HG03196 (cell line): Measurements from ENCODE around the gene KAZN.

ENCODE experiments used
- ATAC-seq: cut with Tn5 transposase; IDR thresholded peaks from one replicate; pipeline ENCODE4 v1.9.1; 2021; ENCODE audit not compliant: unreplicated experiment

The KAZN gene

DNA sequence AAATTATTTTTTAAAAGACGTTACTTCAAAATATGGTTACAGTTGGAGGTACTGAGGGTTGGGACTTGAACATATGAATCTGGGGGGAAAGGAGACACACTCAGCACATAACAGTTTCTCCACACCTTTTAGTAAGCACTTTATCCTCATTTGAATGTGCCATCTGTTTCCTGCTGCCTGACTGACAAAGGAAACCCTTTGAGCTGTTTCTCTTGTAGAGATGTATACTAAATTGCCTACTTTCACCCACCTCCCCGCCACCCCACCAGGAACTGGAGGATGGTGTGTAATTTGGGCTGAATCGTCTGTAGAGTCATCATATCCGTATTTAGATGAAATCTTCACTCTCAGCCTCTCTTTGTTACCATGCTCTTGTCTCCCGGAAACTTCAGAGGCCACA lies 108.1 kb downstream of the KAZN start:
- no peak for ATAC-seq

DNA sequence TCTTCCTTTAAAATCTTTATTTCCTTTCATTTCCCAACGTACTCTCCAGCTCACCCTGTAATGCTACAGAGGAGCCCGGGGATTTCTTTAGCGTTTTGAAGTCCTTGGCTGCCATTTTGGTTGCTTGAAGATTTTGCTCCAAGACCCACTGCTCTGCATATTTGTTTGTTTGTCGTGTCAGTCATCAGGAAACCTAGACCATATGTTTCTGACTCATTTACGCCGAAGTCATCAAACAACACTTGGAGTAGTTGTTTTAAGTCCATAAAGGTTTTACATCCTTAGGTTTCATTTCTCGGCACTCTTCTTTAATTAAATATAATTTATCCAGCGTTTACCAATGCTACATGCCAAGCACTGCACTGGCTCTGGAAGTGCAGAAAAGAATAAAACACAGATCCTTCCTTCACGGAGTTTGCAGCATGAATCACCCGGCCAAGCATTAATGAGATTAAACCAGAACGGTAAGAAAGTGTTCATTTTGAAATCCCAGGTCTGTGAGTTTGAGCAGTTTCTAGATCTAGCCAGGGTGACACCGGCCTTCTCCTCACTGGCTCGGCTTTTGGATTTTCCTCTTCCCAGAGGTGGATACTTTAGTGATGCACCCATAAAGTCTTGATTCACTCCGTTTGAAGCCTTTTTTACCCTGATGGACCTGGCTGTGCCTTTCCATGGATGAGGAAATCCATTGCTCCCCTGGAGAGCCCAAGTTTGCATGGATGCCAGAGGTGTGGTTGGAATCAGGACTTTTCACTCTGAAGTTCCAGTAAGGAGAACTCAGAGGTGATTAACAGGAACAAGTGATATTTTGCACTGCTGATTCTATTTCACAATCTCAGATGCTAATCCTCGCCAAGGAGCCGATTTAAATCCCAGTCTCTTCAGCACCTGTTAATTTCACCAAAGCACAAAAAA lies 109.3 kb downstream of the KAZN start:
- ATAC-seq, result no peak

DNA sequence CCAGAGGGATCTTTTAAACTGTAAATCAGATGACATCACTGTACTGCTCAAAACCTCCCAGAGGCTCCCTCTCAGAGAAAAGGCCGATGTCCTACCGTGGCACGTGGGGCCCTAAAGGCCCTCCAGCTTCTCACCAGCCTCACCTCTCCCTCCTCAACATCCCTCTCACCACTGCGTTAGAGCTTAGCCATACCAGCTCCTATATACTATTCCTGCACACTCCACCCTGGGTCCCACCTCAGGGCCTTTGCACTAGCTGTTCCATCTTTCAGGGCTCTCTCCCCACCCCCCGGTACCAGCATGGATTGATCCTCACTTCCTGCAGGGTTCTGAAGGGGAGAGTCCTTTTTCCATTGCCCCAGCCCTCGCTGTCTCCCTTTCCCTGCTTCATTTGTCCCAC lies 111.8 kb downstream of the KAZN start:
- no peak for ATAC-seq

DNA sequence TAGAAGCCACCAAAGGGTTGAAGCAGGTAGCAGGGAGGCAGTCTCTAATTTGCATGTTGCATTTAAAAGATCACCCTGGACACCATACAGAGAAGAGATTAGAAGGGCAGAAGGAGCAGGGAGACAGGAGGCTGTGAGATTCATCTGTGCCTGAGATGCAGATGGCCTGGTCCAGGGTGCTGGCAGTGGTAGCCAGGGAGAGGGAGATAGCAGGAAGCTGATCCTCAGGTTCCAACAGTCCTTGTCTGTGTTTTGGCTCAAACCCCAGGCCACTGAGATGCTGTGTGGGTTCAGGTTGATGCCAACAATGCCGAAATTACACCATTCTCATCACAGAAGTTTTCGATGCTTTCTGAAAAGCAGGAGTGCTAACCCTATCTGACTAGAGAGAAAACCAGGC lies 113.7 kb downstream of the KAZN start:
- no peak for ATAC-seq

DNA sequence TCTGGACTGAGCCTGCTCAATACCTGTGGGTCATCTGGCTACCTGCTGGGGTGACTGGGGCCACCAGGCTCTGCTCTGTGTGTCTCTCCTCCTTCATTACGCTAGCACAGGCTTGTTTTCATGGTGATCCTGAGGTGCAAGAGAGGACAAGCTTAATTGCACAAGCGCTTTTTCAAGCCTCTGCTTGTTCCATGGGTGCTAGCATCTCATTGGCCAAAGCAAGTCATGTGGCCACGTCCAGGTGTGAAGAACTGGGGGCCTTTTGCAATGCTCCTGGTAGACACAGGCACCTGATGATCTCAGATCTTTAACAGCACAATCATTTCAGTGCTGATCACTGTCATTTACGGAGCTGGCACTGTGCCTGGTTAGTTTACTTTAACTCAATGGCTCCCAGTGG lies 114.6 kb downstream of the KAZN start:
- ATAC-seq, result no peak

DNA sequence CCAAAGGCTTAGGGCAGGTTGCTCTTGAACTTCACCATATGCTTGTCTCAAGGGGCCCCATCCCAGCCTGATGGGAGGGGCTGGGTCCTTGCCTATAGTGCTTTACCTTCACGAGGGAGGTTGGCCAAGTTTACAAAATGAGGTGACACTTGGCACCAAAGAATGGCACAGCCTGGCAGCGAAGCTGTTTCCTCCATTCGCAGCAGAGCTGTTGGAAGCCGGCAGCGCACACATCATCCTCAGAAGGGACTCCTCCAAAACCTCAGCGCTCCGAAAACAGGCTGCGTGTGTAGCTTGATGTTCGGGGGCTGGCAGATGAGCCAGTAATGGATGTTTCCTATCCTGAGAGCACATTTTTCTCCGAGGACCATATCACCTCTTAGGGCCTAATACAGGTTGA lies 116.8 kb downstream of the KAZN start:
- no peak for ATAC-seq

DNA sequence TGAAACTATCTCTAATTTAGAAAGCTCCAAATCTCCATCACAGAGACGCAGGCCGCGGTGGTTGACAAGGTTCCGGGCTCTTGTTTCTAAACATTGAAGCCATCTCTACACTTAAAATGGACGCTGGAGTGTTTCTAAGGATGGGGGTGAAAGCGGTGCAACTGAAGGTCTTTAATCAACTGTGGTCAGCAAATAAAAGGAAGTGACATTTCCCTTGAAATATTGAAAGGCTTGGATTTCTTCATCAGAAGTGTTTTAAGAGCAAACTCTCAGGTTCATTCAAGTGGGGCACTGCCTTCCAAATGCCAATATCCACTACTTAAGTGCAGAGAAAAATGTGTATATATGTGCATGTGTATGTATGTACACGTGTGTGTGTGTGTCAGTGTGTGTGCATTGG lies 117.3 kb downstream of the KAZN start:
- ATAC-seq, result no peak

DNA sequence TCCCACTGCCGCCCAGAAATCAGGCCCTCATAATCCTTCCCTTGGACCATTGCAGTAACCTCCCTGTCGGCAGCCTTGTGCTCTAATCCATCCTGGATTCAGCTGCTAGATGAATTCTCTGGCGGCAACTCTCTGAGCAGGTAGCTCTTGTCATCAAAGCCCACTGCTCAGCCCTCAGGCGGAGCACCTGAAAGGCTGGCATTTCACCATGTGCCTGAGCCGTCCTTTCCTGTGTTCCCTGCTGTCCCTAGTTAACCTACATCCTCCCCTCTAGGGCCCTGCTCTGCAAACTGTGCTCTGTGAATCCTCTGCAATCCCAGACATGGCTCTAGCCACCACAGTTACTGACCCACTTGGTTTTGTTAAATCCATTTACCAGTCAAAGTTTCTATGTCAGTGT lies 118.0 kb downstream of the KAZN start:
- ATAC-seq, result no peak

DNA sequence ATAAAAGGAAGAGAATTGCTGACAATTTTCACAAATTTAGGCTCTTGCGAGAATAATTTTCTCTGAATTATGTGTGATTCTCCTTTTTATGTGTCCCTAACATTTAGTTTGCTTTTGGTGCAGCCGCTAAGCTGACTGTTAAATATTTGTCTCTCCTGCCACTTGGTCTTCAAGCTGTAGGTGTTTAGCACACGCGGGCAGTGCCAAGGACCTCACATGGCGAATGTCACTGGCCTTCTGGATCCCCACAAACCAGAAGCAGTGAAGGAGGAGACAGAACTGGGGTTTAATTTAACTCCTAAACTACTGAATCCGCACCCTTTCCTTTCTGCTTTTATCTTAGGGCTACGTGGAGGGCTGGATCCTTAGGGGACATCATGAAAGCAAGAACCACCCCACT lies 120.0 kb downstream of the KAZN start:
- no peak for ATAC-seq

DNA sequence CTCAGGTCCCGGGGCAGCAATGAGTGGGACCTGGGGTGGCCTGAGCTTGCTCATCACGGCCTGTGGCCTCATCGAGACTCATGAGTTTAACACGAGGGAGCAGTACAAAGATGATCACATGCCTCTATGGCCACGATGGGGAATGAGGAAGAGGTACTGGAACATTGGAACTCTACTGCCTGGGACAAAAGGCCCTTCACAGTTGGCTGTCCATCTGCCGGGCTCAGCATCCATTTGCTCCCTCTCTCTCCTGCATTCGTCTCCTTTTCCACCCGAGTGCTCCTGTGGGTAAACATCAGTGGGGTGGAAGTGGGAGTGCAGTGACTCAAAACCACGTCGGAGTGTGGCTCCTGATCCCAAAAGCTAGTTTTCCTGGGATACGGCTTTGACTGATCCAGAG lies 124.9 kb downstream of the KAZN start:
- ATAC-seq, result no peak

DNA sequence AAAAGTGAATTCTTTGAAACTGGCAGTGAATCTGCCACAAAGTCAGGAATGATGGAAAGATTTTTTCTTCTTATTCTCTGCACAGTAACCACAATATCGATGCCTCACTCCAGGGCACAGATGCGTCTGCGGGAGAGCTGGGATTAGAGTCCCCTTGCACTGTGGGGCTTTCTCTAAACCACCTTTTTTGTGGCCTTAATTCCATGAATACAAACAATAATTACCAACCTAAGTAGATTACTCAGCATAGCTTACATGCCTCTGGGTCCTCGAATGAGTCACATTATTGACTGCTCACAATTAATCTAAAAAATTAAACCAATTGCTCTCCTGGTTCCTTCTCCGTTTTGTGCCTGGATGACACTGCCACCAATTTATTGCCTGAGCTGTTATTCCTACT lies 125.8 kb downstream of the KAZN start:
- ATAC-seq, result no peak

DNA sequence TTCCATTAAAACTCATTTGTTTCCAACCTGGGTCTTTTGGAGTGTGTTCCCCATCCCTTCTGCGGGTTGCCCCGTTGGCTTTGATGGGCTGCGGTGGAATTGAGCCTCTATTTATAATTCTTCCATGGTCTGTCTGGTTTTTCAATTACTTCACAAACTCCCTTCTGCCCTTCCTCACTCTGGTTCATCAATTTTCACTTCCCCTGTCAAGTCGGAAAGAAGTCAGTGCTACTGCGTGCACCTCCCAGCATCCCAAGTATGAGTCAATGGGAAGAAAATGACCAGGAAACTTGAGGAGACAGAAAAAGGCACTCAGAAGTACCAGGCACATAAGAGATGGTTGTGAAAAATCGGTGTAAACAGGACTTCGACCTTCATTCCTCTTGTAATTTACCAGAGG lies 126.2 kb downstream of the KAZN start:
- ATAC-seq, result no peak

DNA sequence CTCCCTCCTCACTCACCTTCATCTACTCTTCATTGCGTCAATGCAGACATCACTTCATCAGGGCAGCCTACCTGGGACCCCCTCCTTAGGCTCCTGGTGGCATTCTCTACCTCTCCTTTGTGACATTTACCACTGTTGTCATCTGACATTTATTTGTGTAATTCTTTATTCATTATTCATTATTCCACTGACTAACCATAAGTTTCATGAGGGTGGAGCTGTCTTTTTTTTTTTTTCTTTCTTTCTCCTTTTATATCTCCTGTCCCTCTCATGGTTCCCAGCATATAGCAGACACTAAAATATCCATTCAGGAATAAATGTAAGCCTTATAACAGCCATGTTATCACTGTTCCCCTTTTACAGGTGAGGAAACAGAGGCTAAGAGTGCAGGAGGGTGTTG lies 126.8 kb downstream of the KAZN start:
- no peak for ATAC-seq

DNA sequence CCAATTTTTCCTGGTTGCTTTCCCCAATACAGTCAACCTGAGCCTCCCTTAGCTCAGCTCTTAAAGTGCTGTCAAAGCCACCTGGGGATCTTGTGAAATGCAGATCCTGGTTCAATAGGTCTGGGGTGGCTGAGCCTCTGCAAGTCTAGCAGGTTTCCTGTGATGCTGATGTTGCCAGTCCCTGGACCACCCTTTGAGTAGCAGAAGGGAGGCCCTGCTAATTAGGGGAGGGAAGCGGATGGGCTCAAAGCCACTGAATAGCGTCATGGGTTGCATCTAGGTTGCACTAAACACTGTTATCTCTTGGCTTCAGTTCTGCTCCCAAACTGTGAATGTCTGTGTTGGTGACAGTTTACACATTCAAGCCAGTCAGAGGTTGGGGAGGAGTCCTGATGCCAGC lies 127.2 kb downstream of the KAZN start:
- no peak for ATAC-seq

DNA sequence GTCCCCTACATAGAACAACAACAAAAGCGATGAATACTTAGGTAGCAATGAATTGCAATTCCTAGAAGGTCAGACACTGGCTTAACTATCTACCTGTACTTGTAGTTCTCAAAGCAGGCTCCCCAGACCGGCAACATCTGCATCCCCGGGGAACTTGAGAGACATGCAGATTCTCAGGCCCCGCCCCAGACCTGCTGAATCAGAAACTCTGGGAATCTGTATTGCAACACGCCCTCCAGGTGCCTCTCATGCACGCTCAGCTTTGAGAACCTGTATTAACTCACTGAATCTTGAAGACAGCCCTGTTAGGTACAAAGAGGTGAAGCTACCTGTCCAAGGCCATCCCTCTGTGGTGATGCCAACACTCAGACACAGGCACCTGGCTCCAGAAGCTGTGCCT lies 128.1 kb downstream of the KAZN start:
- no peak for ATAC-seq

DNA sequence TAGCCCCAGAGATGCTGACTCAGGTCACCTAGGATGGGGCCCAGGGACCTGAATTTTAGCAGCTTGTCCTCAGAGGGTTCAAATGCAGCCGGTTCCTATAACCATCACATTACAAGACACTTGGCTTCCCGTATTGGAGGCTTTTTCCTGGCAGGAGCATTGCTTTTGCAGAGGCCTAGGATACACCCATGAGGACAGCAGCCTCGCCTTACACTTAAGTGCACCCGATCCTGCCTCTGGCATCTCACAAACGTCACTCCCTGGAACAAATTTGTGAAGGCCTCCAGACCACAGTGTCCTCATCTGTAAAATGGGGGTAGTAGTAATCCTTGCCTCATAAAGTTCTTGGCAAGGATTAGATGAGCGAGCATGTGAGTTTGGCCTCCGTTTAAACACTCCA lies 130.0 kb downstream of the KAZN start:
- ATAC-seq, result no peak

DNA sequence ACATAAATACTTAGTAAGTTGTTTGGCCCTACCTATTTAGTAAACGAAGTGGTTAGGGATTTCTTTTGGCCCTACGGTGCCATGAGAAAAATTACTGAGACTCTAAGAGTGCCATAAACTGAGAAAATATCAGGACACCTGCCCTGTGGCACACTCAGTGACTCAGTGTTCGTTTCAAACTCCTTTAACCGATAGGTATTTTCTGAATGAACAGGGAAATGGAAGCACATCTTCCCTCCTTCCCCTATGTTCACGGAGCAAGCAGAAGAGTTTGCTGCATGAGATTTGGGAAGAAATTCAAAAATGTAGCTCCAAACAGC lies 134.2 kb downstream of the KAZN start:
- no peak for ATAC-seq

DNA sequence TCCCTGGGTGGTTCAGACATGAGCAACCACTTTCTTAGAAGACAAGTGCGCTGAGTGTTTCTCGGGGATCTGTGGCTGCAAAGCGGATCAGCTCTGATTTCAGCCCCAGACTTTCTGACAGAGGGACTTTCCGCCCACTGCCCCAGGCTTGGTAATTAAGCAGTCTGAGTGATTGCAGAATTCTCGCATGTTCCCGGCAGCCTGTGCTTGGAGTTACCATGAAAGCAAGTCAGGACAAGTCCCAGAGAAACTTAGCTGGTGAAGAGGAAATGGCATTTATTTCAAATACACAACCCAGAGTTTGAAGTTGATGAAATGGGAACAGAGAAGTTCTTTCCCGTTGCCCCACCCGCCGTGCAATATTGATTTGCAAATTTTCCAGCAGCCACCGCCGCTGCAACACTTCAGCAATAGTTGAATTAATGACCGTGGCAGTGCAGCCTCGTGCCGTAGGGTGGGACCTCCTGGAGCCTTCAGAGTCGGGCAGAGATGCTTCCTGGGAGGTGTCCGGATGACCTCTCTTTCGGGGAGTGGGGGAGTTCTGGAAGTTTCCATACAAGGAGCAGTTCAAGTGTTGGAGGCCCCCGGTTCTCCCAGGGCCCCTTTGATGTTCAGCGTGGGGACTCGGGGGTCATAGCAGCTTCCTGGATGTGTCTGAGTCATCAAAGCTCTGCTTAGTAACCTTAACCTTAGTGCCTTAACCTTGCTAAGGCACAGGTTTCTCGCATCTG lies 134.7 kb downstream of the KAZN start:
- no peak for ATAC-seq

DNA sequence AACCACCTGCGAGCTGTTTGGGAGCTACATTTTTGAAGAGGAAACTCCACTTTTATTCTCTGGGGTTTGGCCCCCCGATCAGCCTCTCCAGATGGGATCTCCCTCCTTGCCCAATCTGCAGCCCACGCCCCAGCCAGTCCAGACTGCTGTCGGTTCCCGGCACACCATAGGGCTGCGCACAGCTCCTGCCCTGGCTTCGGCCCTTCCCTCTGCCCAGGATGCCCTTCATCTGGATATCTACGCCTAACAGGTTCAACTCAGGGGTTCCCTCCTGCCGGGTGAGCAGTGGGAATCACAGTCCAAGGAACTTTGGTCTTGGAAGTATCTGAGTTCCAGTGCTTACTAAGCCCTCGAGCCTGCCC lies 135.3 kb downstream of the KAZN start:
- ATAC-seq, result no peak

DNA sequence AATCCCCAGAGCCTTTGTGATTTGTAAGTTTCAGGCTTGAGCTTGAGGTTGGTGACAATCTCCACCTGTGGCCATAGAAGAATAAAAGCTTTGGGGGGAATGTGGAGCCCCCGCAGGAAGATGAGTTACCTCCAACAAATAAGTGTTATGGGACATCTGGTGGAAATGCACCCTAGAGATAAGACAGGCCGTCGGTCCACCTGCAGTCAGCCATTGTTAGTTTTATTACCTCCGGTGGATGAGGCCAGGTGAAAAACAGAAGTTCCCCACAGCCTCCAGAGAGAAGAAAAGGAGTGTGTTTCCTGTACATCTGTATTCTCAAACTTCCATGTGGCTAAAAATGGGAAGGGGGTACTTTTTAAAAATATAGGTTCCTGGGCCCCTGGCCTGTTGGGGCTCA lies 137.4 kb downstream of the KAZN start:
- ATAC-seq, result no peak

DNA sequence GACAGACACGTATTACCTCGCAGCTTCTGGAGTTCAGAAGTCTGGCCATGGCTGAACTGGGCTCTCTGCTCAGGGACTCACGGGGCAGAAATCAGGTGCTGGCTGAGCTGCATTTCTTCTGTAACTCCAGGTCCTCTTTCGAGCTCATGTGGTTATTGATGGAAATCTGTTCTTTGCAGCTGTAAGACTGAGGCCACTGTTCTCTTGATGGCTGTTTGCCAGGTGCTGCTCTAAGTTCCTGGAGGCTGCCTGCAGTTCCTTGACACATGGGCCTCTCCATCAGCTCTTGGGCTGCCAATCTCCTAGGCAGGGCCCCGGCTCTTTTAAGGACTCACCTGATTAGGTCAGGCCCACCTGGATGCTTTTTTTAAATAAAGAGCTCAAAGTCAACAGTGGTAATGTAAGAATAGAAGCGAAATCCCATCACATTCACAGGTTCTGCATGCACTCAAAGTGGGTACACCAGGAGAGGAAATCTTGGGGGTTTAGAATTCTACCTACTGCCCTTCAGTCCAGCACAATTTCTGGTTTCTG lies 139.1 kb downstream of the KAZN start:
- no peak for ATAC-seq

DNA sequence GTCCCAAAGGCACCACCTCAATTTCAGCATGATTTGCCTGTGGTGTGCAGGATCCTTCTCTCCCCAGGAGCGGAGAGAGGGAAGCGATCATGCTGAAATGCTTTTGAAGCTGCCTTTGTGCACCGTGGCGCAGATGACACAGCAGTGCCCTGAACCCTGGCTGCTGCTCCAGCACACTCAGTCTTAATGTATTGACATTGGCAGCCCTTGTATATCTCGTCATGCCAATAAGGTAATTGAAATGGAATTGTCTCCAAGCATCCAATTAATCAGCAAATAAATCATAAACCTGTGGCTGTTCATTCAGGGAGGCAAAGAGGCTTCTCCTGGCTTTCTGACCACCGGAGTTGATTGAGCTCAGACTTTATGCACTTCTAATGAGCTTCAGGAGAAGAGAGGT lies 139.8 kb downstream of the KAZN start:
- no peak for ATAC-seq

DNA sequence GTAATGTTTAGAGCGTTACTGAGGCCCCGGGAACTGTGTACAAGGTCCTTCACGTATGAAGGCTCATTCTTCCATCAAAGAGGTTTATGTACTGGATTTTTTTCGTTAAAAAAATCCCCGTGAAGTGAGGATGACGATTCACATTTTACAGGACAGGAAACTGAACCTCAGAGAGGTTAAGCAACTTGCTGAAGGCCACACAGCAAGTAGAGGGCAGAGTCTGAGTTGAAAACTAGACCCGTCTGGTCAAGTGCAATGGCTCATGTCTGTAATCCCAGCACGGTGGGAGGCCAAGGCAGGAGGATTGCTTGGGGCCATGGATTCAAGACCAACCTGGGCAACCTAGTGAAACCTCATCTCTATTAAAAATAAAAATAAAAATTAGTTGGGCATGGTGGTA lies 140.2 kb downstream of the KAZN start:
- ATAC-seq, result no peak
